Muscle layer of duodenum (tissue), 2 donors: ENCODE data around the gene METTL27.

ENCODE experiments used
- H3K27ac ChIP-seq: one replicate; pipeline ENCODE4 v1.7.0; 2013; ENCODE audit warnings: mild to moderate bottlenecking, low read length
- H3K27me3 ChIP-seq: one replicate; pipeline ENCODE4 v1.7.0; 2013; ENCODE audit warnings: low read depth, mild to moderate bottlenecking, control low read depth, low read length
- H3K36me3 ChIP-seq, 2 donors: one replicate each; pipeline ENCODE4 v1.7.0; 2013; ENCODE audit warnings: low read length in 2 of 2, control low read depth in 1 of 2, mild to moderate bottlenecking in 1 of 2; ENCODE audit not compliant: insufficient read depth in 2 of 2, control insufficient read depth in 1 of 2
- H3K4me1 ChIP-seq, 2 donors: one replicate each; pipeline ENCODE4 v1.7.0; 2013; ENCODE audit warnings: low read length in 2 of 2, mild to moderate bottlenecking in 2 of 2, control low read depth in 1 of 2, moderate library complexity in 1 of 2; ENCODE audit not compliant: insufficient read depth in 2 of 2, control insufficient read depth in 1 of 2
- H3K4me3 ChIP-seq, 2 donors: one replicate each; pipeline ENCODE4 v1.7.0; 2013; ENCODE audit warnings: low read length in 2 of 2, low read depth in 1 of 2, mild to moderate bottlenecking in 1 of 2
- H3K9me3 ChIP-seq, 2 donors: one replicate each; pipeline ENCODE4 v1.7.0; 2013; ENCODE audit warnings: low read length in 2 of 2, control low read depth in 1 of 2, mild to moderate bottlenecking in 1 of 2; ENCODE audit not compliant: control insufficient read depth in 1 of 2
- donor health status: healthy.

The METTL27 gene

GRCh38 chr7:73880755-73881328 is 38.5 kb upstream of the METTL27 start:
- Histone ChIP-seq H3K27me3 (no peaks in the 10 kb centered on the region), H3K9me3 (no peaks in the 10 kb centered on the region), H3K36me3 (no peaks in the 10 kb centered on the region), H3K4me1 (peaks cover 0 to 6% of the 10 kb centered on the region in 2 donors), H3K27ac (no peak overlapping the region), H3K4me3 (no peak overlapping the region)

GRCh38 chr7:73879977-73880681 is 37.8 kb upstream of the METTL27 start:
- Histone ChIP-seq H3K9me3 (no peaks in the 10 kb centered on the region), H3K4me3 (no peak overlapping the region), H3K36me3 (no peaks in the 10 kb centered on the region), H3K27ac (no peak overlapping the region), H3K4me1 (peaks cover 0 to 6% of the 10 kb centered on the region in 2 donors), H3K27me3 (no peaks in the 10 kb centered on the region)

GRCh38 chr7:73876973-73877372 is 34.7 kb upstream of the METTL27 start:
- H3K27me3 ChIP-seq = no peaks in the 10 kb centered on the region
- H3K27ac ChIP-seq = no peak overlapping the region
- no peak overlapping the region for H3K4me3 ChIP-seq
- no peaks in the 10 kb centered on the region for H3K36me3 ChIP-seq
- no peaks in the 10 kb centered on the region for H3K9me3 ChIP-seq
- H3K4me1 ChIP-seq = peaks cover 0 to 6% of the 10 kb centered on the region in 2 donors

GRCh38 chr7:73876361-73876760 is 34.0 kb upstream of the METTL27 start:
- H3K4me3 ChIP-seq = no peak overlapping the region
- no peak overlapping the region for H3K27ac ChIP-seq
- H3K36me3 ChIP-seq = no peaks in the 10 kb centered on the region
- H3K27me3 ChIP-seq = no peaks in the 10 kb centered on the region
- H3K4me1 ChIP-seq = peaks cover 3 to 10% of the 10 kb centered on the region in 2 donors
- H3K9me3 ChIP-seq = no peaks in the 10 kb centered on the region

- H3K4me3 ChIP-seq = no peak overlapping the region
- no peak overlapping the region for H3K27ac ChIP-seq
- no peaks in the 10 kb centered on the region for H3K36me3 ChIP-seq
- peaks cover 3 to 20% of the 10 kb centered on the region in 2 donors for H3K4me1 ChIP-seq
- H3K9me3 ChIP-seq = no peaks in the 10 kb centered on the region
- H3K27me3 ChIP-seq = no peaks in the 10 kb centered on the region
Measured at GRCh38 chr7:73872056-73872908, 30.0 kb upstream of the METTL27 start.

GRCh38 chr7:73871163-73872011 is 29.1 kb upstream of the METTL27 start:
- no peak overlapping the region for H3K4me3 ChIP-seq
- H3K4me1 ChIP-seq = peaks cover 3 to 20% of the 10 kb centered on the region in 2 donors
- no peak overlapping the region for H3K27ac ChIP-seq

GRCh38 chr7:73870041-73870492 is 27.8 kb upstream of the METTL27 start:
- Histone ChIP-seq H3K9me3 (no peaks in the 10 kb centered on the region), H3K27me3 (no peaks in the 10 kb centered on the region), H3K4me1 (peaks cover 3 to 20% of the 10 kb centered on the region in 2 donors), H3K4me3 (no peak overlapping the region), H3K36me3 (no peaks in the 10 kb centered on the region), H3K27ac (no peak overlapping the region)

More at GRCh38 chr7:73871163-73872011, 29.1 kb upstream of the METTL27 start:
- H3K9me3 ChIP-seq = no peaks in the 10 kb centered on the region
- H3K36me3 ChIP-seq = no peaks in the 10 kb centered on the region
- H3K27me3 ChIP-seq = no peaks in the 10 kb centered on the region

- Histone ChIP-seq H3K36me3 (no peaks in the 10 kb centered on the region), H3K9me3 (no peaks in the 10 kb centered on the region), H3K4me1 (peaks cover 3 to 20% of the 10 kb centered on the region in 2 donors), H3K27me3 (no peaks in the 10 kb centered on the region), H3K27ac (no peak overlapping the region), H3K4me3 (no peak overlapping the region)
Measured at GRCh38 chr7:73869011-73869798, 26.9 kb upstream of the METTL27 start.

- H3K9me3 ChIP-seq = no peaks in the 10 kb centered on the region
- H3K4me1 ChIP-seq = peaks cover 0 to 17% of the 10 kb centered on the region in 2 donors
- no peak overlapping the region for H3K4me3 ChIP-seq
- no peaks in the 10 kb centered on the region for H3K36me3 ChIP-seq
- no peak overlapping the region for H3K27ac ChIP-seq
- no peaks in the 10 kb centered on the region for H3K27me3 ChIP-seq
Measured at GRCh38 chr7:73866446-73866767, 24.1 kb upstream of the METTL27 start.

- Histone ChIP-seq H3K4me1 (peaks cover 0 to 11% of the 10 kb centered on the region in 2 donors), H3K27ac (no peak overlapping the region), H3K36me3 (no peaks in the 10 kb centered on the region), H3K9me3 (no peaks in the 10 kb centered on the region), H3K4me3 (no peak overlapping the region), H3K27me3 (no peaks in the 10 kb centered on the region)
Measured at GRCh38 chr7:73865738-73866445, 23.6 kb upstream of the METTL27 start.
